Nephron progenitor cell (in vitro differentiated cells): ENCODE results near the gene RAB11FIP3.

Experiments
- DNase-seq: peaks from one replicate; pipeline ENCODE4 v3.0.0; 2021
- H3K27ac Mint-ChIP-seq: 2 replicates; pipeline ENCODE4 v1.8.0; 2021; ENCODE audit warnings: mild to moderate bottlenecking, moderate library complexity, mixed read lengths
- H3K27me3 Mint-ChIP-seq: 2 replicates; pipeline ENCODE4 v1.8.0; 2021; ENCODE audit warnings: mild to moderate bottlenecking, low read depth, mixed read lengths; ENCODE audit not compliant: poor library complexity
- H3K36me3 Mint-ChIP-seq: 2 replicates; pipeline ENCODE4 v1.8.0; 2021; ENCODE audit warnings: low read depth, mixed read lengths
- H3K4me1 Mint-ChIP-seq: 2 replicates; pipeline ENCODE4 v1.8.0; 2021; ENCODE audit warnings: mixed read lengths
- H3K4me3 Mint-ChIP-seq: 2 replicates; pipeline ENCODE4 v1.8.0; 2021; ENCODE audit warnings: mild to moderate bottlenecking, moderate library complexity, mixed read lengths
- H3K9me3 Mint-ChIP-seq: 2 replicates; pipeline ENCODE4 v1.8.0; 2021; ENCODE audit warnings: mild to moderate bottlenecking, moderate library complexity, mixed read lengths
- TF ChIP-seq, protein P1 (sequence below): fragments of 200-600 bp; sonication (generic); IDR thresholded peaks from 2 replicates; pipeline ENCODE4 v1.5.0; 2021; ENCODE audit warnings: antibody characterized with exemption

The RAB11FIP3 gene

DNA sequence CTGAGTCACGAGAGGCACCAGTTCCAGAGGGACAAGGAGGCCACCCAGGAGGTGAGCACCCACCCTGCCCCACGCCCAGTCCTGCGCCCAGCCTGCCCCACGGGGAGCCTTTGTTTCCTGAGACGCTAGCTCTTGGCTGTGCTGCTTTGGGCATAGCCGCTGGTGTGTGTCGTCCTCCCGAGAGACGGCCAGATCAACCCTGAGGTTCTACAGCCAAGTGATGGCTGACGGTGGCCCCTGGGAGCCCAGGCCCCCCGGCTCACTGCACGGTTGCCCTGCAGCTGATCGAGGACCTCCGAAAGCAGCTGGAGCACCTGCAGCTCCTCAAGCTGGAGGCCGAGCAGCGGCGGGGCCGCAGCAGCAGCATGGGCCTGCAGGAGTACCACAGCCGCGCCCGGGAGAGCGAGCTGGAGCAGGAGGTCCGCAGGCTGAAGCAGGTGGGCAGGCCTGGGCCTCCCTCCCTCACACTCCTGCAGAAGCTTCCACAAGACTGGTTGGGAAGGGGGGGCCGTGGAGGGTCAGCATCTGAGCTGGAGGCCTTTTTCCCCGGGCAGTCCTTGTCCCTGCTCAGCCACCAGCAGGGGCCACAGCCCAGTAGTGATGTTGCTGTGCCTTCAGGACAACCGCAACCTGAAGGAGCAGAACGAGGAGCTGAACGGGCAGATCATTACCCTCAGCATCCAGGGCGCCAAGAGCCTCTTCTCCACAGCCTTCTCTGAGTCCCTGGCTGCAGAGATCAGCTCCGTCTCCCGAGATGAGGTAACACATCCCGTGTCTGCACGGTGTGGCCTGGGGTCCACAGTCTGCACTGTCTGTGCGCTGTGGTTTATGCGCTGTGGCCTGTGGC is 94.6 kb downstream of the RAB11FIP3 start:
- TF ChIP-seq, protein P1, sequence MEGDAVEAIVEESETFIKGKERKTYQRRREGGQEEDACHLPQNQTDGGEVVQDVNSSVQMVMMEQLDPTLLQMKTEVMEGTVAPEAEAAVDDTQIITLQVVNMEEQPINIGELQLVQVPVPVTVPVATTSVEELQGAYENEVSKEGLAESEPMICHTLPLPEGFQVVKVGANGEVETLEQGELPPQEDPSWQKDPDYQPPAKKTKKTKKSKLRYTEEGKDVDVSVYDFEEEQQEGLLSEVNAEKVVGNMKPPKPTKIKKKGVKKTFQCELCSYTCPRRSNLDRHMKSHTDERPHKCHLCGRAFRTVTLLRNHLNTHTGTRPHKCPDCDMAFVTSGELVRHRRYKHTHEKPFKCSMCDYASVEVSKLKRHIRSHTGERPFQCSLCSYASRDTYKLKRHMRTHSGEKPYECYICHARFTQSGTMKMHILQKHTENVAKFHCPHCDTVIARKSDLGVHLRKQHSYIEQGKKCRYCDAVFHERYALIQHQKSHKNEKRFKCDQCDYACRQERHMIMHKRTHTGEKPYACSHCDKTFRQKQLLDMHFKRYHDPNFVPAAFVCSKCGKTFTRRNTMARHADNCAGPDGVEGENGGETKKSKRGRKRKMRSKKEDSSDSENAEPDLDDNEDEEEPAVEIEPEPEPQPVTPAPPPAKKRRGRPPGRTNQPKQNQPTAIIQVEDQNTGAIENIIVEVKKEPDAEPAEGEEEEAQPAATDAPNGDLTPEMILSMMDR, result no peak
- DNase-seq, result no peak
- H3K4me3 Mint-ChIP-seq, result no peak overlapping the region
- no peaks in the 10 kb centered on the region for H3K9me3 Mint-ChIP-seq
- H3K27me3 Mint-ChIP-seq, result no peaks in the 10 kb centered on the region
- H3K27ac Mint-ChIP-seq, result no peak overlapping the region
- H3K36me3 Mint-ChIP-seq, result peaks cover 22% of the 10 kb centered on the region
- no peaks in the 10 kb centered on the region for H3K4me1 Mint-ChIP-seq

DNA sequence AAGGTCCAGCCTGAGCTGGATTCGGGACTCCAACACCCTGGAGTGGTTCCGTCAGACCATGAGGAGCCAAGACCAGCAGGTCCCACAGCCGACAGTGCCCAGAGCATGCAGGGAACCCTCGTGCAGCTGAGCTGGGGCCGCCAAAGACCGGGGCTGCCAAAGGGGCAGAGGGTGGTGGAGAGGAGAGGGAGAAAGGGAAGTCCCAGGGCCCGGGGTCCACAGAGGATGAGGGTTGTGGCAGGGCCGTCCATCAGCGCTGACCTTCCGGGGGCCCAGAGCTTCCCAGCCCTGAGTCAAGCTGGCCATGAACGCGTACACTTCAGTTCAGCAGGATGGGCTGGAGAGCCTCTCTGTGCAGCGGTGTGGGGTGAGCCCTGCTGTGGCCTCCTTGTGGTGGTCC is 95.4 kb downstream of the RAB11FIP3 start:
- TF ChIP-seq, protein P1, result no peak
- H3K4me1 Mint-ChIP-seq, result peaks cover 6% of the 10 kb centered on the region
- H3K36me3 Mint-ChIP-seq, result peaks cover 23% of the 10 kb centered on the region
- no peaks in the 10 kb centered on the region for H3K27me3 Mint-ChIP-seq
- no peaks in the 10 kb centered on the region for H3K9me3 Mint-ChIP-seq
- H3K27ac Mint-ChIP-seq, result no peak overlapping the region
- no peak for DNase-seq
- H3K4me3 Mint-ChIP-seq, result no peak overlapping the region

DNA sequence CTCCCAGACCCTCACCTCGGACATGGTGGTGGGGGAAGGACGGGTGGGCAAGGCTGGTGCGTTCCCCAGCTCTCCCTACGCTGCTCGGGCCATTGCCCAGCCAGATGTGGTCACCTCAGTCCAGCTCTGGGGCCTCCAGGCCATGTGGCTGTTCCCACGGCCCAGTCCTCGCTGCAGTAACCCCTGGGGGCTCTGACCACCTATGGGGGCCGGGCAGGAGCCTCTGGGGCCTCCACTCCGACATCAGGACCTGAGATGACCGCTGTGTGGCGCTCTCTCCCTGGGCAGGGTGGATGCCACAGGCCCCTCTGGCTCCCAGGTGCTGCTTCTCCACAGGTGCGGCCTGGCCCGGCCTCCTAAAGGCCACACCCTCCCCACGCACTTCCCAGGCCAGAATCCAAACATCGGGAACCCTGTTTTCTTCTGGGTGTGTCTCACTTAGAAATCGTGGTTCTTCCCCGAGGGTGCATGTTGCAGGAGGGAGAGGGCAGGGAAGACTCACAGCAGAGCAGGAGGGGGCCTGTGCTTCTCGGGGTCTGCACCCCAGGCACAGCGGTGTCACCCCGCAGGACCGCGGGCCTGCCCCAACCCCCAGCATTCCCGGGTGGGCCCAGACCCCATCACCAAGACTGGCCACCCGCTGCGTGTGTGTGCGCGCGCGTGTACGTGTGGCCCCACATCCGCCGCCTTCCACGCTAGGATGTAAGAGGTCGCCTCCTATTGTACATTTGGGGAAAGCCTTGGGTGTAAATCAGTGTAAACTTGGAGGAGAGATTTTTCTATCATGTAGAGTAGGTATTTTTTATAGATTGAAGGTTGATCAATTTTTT is 96.1 kb downstream of the RAB11FIP3 start:
- Mint-ChIP-seq H3K36me3 (peaks cover 18% of the 10 kb centered on the region), H3K27me3 (no peaks in the 10 kb centered on the region), H3K4me3 (no peak overlapping the region), H3K4me1 (peaks cover 14% of the 10 kb centered on the region), H3K9me3 (no peaks in the 10 kb centered on the region), H3K27ac (peak overlapping the region; percentile 86)
- TF ChIP-seq, protein P1, result no peak
- no peak for DNase-seq

DNA sequence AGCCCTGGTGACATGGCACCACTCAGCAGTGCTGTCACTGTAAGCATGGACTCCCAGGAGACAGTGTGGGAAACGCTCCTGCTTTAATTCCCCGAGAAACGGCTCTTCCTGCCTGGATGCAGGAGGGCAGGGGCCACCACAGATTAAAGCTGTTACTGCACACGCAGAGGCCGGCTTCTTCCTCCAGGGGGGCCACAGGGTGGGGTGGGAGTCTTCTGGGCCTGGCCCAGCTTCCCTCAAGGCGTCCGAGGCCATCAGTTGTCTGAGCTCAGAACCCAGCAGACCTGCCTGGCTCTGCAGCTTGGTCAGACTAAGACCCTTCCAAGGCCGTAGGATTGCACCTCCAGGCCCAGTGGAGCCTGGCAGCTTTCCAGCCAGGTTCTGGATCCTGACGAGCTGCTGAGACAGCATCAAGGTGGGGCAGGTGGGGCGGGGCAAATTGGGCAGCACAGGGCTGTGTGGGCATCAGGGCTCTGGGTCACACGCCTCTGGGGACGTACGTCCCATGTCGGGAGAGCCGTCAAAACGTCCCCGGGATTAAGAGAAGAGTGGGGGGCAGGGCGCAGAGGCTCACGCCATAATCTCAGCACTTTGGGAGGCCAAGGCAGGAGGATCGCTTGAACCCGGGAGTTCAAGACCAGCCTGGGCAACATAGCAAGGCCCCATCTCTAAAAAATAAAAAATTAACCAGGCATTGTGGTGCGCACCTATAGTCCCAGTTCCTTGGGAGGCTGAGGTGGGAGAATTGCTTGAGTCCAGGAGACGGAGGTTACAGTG is 97.1 kb downstream of the RAB11FIP3 start:
- DNase-seq, result no peak
- Mint-ChIP-seq H3K27me3 (no peaks in the 10 kb centered on the region), H3K36me3 (peaks cover 12% of the 10 kb centered on the region), H3K4me1 (peaks cover 16% of the 10 kb centered on the region), H3K27ac (peak overlapping the region; percentile 87), H3K9me3 (no peaks in the 10 kb centered on the region), H3K4me3 (no peak overlapping the region)
- TF ChIP-seq, protein P1, result no peak

DNA sequence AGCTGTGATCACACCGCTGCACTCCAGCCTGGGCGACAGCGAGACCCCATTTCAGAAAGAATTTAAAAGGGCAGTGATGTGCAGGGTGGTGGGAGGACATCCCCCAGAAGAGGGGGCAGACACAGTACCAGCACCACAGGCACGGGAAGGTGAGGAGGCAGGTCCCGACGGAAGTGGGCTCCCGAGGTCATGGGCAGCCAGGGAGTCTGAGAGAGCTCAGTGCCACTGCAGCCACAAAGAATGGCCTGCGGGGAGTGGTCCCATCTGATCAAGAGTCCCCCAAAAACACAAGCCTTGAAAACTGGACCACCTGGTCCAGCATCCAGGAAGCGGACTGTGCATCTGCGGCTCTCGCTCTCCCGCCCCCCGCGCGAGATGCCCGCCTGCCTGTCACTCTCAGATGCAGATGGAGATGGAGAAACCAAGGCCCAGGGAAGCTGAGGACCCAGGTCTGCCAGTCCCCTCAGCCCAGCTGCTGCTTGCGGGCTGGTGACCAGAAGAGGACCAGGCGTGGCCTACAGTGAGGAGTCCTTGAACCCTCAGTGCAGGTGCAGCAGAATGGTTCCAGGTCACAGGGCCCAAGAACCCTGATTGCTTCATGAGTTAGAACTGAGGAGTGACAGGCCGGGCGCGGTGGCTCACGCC is 97.8 kb downstream of the RAB11FIP3 start:
- H3K27ac Mint-ChIP-seq, result peak overlapping the region; percentile 87
- peaks cover 12% of the 10 kb centered on the region for H3K36me3 Mint-ChIP-seq
- no peaks in the 10 kb centered on the region for H3K9me3 Mint-ChIP-seq
- no peak overlapping the region for H3K4me3 Mint-ChIP-seq
- H3K27me3 Mint-ChIP-seq, result no peaks in the 10 kb centered on the region
- TF ChIP-seq, protein P1, result no peak
- DNase-seq, result no peak
- peaks cover 16% of the 10 kb centered on the region for H3K4me1 Mint-ChIP-seq
